Tongue (tissue), 2 donors: ENCODE measurements around the gene SUMO1. TPM values are rescaled to one million over a fixed set of nuclear protein-coding genes. Genes with fewer than 3 reads are reported as not detected.
A peak's percentile ranks its signal among the peaks of the same experiment; 100 is the strongest.

Source experiments
- small RNA-seq: library from RNA; depleted of rRNA; stranded (forward); fragments of <200 nt; gene quantifications from one replicate; pipeline ENCODE3, GENCODE V24; 2014; ENCODE audit warnings: low replicate concordance
- total RNA-seq: library from RNA; depleted of rRNA; stranded (reverse); fragments of >200 nt; gene quantifications from one replicate; pipeline ENCODE4 v1.2.3, GENCODE V29; 2014

The SUMO1 gene
- total RNA-seq, 1 donor from 2014 or later: 79.7 TPM

Small RNA genes within 50 kb of the gene (small RNA-seq; reads per million reads assigned to genes)
- gene AC079354.2: not detected
- gene RF00575: not detected
- 41.0 reads per million, percentile 96 among the genes with 10 or more reads in this experiment for gene SNORD70

Other genes with a start within 250 kb of the SUMO1 start
- gene FZD7, start 204.7 kb downstream of the SUMO1 start, total RNA-seq: 27.1 TPM
- 0.21 TPM for gene KIAA2012, start 165.3 kb downstream of the SUMO1 start, total RNA-seq
- gene NOP58, start 27.2 kb upstream of the SUMO1 start, total RNA-seq: 86.2 TPM
- 49.5 TPM for gene BMPR2, start 137.7 kb upstream of the SUMO1 start, total RNA-seq